ENCODE data around the gene TMEM184A.
"Not testable (repeated sequence)": the region's sequence is repeated elsewhere in the genome, so short reads cannot be mapped to it uniquely, and the experiment has no call there.

Gene TMEM184A

DNA sequence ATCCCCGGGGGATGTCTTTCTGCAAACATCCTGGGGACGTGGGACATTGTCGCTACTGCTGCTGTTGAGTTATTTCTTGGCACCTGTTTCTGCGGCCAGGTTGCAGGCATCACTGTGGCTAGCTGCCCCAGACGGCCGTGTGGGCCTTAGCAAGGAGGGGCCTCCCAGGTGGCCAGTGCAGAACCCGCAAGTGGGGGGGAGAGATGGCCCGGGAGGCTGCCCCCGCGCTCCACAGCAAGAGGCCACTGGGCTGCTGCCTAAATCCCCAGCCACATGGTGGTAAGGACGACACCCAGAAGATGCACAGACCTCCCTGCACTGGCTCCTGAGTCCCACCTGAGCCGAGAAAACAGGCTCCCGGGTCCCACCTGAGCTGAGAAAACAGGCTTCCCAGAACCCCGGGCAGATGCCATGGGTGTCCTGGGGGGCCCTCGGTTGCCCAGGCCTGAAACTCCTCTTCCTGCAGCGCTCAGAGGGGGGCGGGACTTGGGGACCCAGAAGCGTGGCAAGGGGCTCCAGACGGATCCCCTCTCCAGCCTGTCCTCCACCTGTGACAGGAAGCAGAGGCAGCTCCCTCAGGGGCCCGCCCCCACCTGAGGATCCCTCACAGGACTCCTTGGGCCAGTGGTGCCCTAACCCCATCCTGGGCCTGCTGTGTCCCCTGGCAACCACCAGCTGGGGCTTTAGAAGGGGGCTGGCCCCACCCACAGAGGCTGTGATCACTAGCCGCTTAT lies 26.5 kb downstream of the TMEM184A start:
- no peak for DNase-seq (ENCODE audit: low read depth in 1 of 2, low spot score in 1 of 2)

DNA sequence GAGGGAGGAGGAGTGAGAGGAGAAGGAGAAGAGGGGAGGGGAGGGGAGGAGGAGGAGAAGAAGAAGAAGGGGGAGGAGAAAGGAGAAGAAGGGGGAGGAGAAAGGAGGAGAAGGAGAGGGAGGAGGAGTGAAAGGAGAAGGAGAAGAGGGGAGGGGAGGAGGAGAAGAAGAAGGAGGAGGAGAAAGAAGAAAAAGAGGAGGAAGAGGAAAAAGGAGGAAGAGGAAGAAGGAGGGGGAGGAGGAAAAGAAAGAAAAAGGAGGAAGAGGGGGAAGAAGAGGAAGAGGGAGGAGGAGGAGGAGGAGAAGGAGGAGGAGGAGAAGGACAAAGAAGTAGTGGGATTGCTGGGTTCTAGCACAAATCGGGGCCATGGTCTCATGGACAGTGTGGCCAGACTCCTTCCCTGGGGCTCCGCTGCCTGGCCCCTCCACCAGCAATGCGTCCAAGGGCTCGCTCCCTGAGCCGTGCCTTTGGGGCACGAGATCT lies 29.7 kb downstream of the TMEM184A start:
- DNase-seq (ENCODE audit: low read depth in 1 of 2, low spot score in 1 of 2), result no peak

DNA sequence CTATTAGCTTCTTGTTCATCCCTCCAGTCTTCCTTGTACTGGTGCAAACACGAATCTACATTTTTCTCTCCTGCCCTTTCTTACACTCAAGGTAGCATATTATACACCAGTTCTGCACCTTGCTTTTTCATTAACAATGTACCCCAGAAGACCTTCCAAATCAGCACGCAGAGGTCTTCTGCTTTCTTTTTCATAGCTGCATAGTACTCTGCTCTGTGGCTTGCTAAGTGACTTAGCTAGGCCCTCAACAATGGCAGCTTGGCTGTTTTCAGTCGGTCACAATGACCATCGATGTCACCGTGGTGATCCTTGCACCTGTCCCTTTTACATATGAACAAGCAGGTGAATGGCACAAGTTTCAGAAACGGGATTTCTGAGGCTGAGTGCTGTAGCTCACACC lies 30.6 kb downstream of the TMEM184A start:
- no peak for DNase-seq (ENCODE audit: low read depth in 1 of 2, low spot score in 1 of 2)

DNA sequence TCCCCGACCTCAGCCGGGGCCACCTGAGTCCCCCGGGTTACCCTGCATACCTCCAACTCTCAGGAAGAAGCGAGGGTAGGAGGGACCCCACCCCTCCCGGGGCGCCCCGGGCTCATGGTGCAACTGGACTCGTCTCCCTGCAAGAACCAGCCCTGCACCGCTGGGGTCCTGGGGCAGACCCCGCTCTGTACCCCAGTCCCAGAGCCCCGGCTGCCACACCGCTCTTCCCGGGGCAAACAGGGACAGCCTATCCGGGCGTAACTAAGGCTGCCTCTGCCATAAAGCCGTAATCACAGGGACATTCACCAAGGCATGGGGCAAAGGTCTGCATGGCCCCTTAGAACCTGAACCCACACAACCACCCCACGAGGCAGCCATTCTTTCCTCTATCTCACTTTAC lies 32.2 kb downstream of the TMEM184A start:
- DNase-seq (ENCODE audit: low read depth in 1 of 2, low spot score in 1 of 2), result no peak

GRCh38 chr7:1523208-1523607 lies 32.8 kb downstream of the TMEM184A start:
- no peak for DNase-seq (ENCODE audit: low read depth in 1 of 2, low spot score in 1 of 2)

DNA sequence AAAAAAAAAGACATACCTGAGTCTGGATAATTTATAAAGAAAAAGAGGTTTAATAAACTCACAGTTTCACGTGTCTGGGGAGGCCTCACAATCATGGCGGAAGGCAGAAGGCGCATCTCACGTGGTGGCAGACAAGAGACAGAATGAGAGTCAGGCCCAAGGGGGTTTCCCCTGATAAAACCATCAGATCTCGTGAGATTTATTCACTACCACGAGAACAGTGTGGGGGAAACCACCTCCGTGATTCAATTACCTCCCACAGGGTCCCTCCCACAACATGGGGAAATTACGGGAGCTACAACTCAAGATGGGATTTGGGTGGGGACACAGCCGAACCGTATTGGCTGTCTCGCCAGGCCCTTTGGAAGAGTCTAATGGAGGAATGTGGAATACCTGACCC lies 34.5 kb downstream of the TMEM184A start:
- DNase-seq (ENCODE audit: low read depth in 1 of 2, low spot score in 1 of 2), result no peak

DNA sequence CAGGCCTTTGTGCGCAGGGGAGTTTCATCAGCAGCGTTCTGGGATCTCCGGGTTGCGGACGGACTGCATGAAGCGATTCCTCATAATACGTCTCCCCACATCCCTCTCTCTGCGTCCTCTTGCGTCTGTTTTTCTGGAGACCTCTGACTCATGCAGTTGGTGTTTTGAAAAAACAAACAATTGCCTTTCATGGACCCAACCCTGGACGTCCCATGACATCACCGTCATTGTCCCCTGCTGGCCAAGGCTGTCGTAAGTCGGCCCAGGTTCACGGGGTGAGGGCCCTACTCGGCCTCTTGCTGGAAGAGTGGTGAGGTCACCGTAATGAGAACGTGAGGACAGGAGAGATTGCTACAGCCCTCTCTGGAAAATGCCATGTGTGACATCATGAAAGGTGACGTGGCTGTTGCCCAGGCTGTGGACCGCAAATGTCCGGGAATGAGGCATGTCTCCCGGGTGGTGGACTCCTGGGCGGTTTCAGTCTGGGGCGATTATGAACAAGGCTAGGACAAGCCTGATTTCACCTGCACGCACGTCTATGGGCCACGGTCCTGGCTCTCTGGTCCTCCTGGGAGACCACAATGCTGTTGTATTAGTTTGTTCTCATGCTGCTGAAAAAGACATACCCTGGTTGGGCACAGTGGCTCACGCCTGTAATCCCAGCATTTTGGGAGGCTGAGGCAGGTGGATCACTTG lies 35.3 kb downstream of the TMEM184A start:
- no peak for DNase-seq (ENCODE audit: low read depth in 1 of 2, low spot score in 1 of 2)

GRCh38 chr7:1519322-1519922 lies 36.6 kb downstream of the TMEM184A start:
- DNase-seq (ENCODE audit: low read depth in 1 of 2, low spot score in 1 of 2), result not testable (repeated sequence)

DNA sequence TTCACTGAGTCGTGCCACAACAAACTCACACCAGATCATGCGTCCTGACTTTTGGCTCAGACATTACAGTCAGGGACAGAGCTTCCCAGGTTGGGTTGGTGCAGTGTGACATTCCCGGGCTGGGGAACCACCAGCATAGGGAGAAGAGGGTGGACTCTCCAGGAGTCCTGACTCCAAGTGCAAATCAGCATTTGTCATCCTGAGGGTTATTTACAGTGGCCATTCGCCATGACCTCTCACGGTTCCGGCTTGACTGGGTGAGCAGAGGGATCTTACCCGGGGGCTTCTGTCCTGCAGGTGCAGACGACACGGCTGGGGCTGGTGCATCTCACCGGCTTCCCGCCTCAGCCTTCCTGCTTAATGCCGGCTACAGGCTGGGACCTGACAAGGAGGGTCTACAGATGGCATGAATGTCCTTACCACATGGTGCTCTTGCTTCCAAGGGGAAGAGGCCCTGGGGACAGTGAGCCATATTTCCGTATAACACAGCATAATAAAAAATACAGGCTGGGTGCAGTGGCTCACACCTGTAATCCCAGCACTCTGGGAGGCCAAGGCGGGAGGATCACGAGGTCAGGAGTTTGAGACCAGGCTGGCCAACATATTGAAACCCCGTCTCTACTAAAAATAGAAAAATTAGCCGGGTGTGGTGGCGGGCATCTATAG lies 39.3 kb downstream of the TMEM184A start:
- no peak for DNase-seq (ENCODE audit: low read depth in 1 of 2, low spot score in 1 of 2)

DNA sequence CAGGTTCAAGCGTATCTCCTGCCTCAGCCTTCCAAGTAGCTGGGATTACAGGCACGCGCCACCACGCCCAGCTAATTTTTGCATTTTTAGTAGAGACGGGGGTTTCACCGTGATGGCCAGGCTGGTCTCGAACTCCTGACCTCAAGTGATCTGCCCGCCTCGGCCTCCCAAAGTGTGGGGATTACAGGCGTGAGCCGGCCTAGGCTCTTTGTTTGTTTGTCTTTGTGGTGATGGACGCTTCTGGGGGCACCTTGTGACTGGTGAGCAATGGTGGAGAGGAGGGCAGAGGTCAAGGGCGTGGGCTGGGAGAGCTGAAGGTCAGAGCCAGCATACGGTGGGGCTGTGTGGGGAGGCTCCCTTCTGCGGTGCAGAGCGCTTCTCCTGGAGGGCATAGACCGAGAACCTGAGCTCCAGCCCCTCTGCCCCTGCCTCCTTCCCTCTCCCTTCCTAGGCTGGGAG lies 40.5 kb downstream of the TMEM184A start:
- not testable (repeated sequence) for DNase-seq (ENCODE audit: low read depth in 1 of 2, low spot score in 1 of 2)

GRCh38 chr7:1514995-1515401 lies 41.0 kb downstream of the TMEM184A start:
- DNase-seq (ENCODE audit: low read depth in 1 of 2, low spot score in 1 of 2), result no peak

- no peak for DNase-seq (ENCODE audit: low read depth in 1 of 2, low spot score in 1 of 2)
Observed at GRCh38 chr7:1514407-1514806, 41.6 kb downstream of the TMEM184A start.

- DNase-seq (ENCODE audit: low read depth in 1 of 2, low spot score in 1 of 2), result no peak
Observed at GRCh38 chr7:1513657-1514095, 42.3 kb downstream of the TMEM184A start.

GRCh38 chr7:1512781-1513656 lies 43.0 kb downstream of the TMEM184A start:
- DNase-seq (ENCODE audit: low read depth in 1 of 2, low spot score in 1 of 2), result peak; percentile 23 to 33

DNA sequence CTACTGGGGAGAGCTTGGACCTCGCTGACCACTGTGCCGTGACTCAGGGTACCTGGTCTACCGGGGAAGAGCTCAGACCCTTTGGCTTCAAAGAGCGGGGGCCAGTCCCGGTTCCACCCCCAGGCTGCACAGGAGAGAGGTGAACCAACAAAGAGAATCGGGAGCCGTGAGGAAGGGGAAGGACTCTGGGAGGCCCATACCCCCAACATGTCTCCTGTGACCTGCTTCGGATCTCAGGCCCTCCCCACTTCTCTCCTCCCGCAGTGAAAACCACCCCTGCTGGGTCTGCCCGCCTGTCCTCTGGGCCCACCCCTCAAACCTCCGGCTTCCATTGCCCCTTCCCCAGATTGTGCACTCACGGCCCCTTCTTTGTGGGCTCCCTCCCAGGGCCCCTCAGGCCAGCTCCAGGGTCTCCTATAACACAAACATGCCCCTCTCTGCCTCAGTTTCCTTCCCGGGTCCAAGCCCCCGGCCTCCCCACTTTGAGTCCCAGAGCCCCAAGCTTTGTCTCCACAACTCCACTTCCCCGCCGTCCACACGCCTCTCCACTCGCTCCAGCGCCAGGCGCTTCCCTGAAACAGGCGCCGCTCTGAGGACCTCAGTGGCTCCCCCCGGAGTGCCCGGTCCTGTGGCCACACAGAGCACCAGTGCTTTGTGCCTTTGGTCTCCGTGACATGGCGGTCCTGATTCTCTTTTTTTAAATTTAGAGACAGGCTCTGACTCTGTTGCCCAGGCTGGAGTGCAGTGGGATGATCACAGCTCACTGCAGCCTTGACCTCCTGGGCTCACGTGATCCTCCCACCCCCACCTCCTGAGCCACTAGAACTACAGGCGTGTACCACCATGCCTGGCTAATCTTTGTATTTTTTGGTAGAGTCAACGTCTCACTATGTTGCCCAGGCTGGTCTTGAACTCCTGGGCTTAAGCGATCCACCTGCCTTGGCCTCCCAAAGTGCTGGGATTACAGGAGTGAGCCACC lies 44.3 kb downstream of the TMEM184A start:
- DNase-seq (ENCODE audit: low read depth in 1 of 2, low spot score in 1 of 2), result no peak

GRCh38 chr7:1510780-1511154 lies 45.2 kb downstream of the TMEM184A start:
- DNase-seq (ENCODE audit: low read depth in 1 of 2, low spot score in 1 of 2), result no peak

- no peak for DNase-seq (ENCODE audit: low read depth in 1 of 2, low spot score in 1 of 2)
Observed at GRCh38 chr7:1509226-1509625, 46.8 kb downstream of the TMEM184A start.

- DNase-seq (ENCODE audit: low read depth in 1 of 2, low spot score in 1 of 2), result no peak
Observed at GRCh38 chr7:1508277-1508758, 47.7 kb downstream of the TMEM184A start.

Measured in stimulated activated CD4-positive, alpha-beta T cell treated with anti-CD3 and anti-CD28 coated beads, Interleukin-15, amount 100 ng/mL, for 1 hour (primary cell).